Measurements from ENCODE around the gene EIF3L. TPM values are rescaled to one million over a fixed set of nuclear protein-coding genes. Genes with fewer than 3 reads are reported as not detected.
"Not testable (repeated sequence)": the region's sequence is repeated elsewhere in the genome, so short reads cannot be mapped to it uniquely, and the experiment has no call there.

EIF3L gene
- total RNA-seq, result 100 to 1,000 TPM; 553 to 834 TPM

DNA sequence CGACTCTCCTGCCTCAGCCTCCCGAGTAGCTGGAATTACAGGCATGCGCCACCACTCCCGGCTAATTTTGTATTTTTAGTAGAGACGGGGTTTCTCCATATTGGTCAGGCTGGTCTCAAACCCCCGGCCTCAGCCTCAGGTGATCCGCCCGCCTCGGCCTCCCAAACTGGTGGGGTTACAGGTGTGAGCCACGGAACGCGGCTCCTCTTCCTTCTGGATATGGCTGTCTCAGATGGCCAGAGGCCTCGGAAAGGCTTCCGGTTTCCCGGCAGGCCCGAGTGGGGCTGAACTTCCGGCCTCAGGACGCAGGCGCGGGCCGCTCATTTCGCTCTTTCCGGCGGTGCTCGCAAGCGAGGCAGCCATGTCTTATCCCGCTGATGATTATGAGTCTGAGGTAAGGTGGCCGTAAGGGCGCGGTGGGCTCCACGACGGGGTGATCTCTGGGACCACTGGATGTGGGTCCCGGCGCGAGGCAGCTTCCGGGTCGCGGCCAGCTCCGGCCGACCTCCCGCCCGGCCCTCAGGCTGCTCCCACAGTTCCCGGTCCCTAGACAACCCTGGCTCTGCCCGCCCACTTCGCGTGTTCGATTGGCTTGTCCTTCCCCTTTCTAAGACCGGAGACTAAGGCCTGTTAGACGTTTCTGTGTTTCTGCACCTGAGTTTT is at the start of gene EIF3L:
Gene EIF3L, plus strand, starts transcription at position 331 of the 663 bp plus-strand sequence. Its CDS starts 31 bp downstream, at position 362.
- Mint-ChIP-seq H3K27ac (peak within 1 kb of the TSS; percentile 99), H3K27me3 (no peaks in the 10 kb centered on the region), H3K4me1 (peaks cover 33% of the 10 kb centered on the region), H3K4me3 (peak within 1 kb of the TSS; percentile 92), H3K9me3 (no peaks in the 10 kb centered on the region), H3K36me3 (ENCODE audit: low read depth) (peaks cover 55% of the 10 kb centered on the region)
- ATAC-seq (replicated peaks), result peak; percentile 81

GRCh38 chr22:37799979-37800378 is 49.2 kb upstream of the EIF3L start:
- ATAC-seq (replicated peaks); H3K27me3 Mint-ChIP-seq; H3K4me3 Mint-ChIP-seq; H3K27ac Mint-ChIP-seq; H3K4me1 Mint-ChIP-seq; H3K36me3 Mint-ChIP-seq (ENCODE audit: low read depth); H3K9me3 Mint-ChIP-seq: not testable (repeated sequence)

- H3K27me3 Mint-ChIP-seq, result peaks cover 11% of the 10 kb centered on the region
- H3K36me3 Mint-ChIP-seq (ENCODE audit: low read depth), result no peaks in the 10 kb centered on the region
- no peak for ATAC-seq (replicated peaks)
- no peak overlapping the region for H3K27ac Mint-ChIP-seq
- no peaks in the 10 kb centered on the region for H3K9me3 Mint-ChIP-seq
- H3K4me1 Mint-ChIP-seq, result peaks cover 13% of the 10 kb centered on the region
- H3K4me3 Mint-ChIP-seq, result peak overlapping the region; percentile 78
Observed at GRCh38 chr22:37801946-37802309, 47.3 kb upstream of the EIF3L start.

DNA sequence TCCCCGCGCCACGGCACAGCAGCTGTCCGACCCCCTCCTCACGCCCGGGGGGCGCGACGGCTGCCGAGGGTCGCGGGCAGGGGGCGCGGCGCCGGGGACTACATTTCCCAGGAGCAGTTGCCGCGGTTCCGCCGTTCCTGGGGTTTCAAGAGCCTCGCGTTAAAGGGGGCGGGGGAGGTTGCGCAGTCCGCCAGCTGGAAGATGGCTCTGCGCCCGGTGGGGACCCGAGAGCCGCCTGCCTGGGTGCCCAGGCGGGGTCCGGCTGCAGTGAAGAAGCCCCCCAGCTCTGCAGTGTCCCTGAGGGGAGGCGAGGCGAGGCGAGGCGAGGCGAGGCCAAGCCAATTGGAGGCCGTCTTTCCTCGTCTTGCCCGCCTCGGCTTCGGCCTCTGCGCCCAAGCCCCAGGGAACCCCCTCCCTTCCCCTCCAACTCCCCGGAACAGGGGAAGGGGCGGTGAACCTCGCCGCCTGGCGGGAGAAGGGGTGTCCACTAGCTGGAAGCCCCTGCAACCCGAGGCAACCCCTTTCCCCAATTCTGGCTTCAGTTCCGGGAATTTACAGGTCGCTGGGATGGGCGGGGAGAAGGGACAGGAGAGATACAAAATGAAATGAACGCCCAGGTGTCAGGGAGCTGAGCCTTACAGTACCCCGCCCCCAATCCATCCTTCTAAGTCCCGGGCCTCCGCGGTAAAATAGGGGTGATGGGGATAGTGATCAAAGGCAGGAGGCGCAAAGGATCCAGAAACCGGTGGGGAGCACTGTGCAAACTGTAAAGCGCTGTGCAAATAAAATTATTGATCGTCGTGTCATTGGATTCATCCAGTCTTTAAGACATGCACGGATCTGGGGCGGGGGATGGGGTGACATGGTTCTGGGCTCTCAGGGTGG is 46.7 kb upstream of the EIF3L start:
- H3K4me3 Mint-ChIP-seq, result peak overlapping the region; percentile 78
- peaks cover 13% of the 10 kb centered on the region for H3K4me1 Mint-ChIP-seq
- no peaks in the 10 kb centered on the region for H3K36me3 Mint-ChIP-seq (ENCODE audit: low read depth)
- ATAC-seq (replicated peaks), result no peak
- H3K9me3 Mint-ChIP-seq, result no peaks in the 10 kb centered on the region
- no peak overlapping the region for H3K27ac Mint-ChIP-seq
- peaks cover 11% of the 10 kb centered on the region for H3K27me3 Mint-ChIP-seq

DNA sequence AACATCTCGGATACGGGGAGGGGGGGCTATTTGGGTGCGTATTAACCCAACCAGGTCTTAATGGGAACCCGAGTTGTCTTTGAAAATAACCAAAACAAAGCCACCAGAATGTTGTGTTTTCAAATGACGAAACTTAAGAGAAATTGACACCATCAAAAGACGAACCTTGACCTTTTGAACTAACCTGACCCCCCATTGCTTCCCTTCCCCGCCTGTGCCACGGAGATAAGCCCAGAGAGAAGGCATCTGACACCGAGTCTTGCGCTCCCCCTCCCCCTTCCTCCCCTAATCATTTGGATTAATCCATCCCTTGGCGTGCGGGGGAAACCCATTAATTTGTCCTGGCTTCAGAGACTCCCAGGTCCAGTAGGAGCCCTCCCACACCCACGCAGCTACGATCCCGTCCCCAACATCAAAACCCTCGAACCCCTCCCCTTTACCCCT is 46.0 kb upstream of the EIF3L start:
- Mint-ChIP-seq H3K27me3 (peaks cover 11% of the 10 kb centered on the region), H3K4me3 (peak overlapping the region; percentile 78), H3K9me3 (no peaks in the 10 kb centered on the region), H3K4me1 (peaks cover 13% of the 10 kb centered on the region), H3K27ac (no peak overlapping the region), H3K36me3 (ENCODE audit: low read depth) (no peaks in the 10 kb centered on the region)
- ATAC-seq (replicated peaks), result no peak

- Mint-ChIP-seq H3K36me3 (ENCODE audit: low read depth) (no peaks in the 10 kb centered on the region), H3K4me1 (peaks cover 13% of the 10 kb centered on the region), H3K27me3 (peaks cover 11% of the 10 kb centered on the region), H3K9me3 (no peaks in the 10 kb centered on the region), H3K27ac (peak overlapping the region; percentile 68), H3K4me3 (peak overlapping the region; percentile 78)
- ATAC-seq (replicated peaks), result no peak
Observed at GRCh38 chr22:37803639-37804351, 45.4 kb upstream of the EIF3L start.

GRCh38 chr22:37804352-37804880 is 44.8 kb upstream of the EIF3L start:
- ATAC-seq (replicated peaks), result no peak
- Mint-ChIP-seq H3K36me3 (ENCODE audit: low read depth) (no peaks in the 10 kb centered on the region), H3K27ac (peak overlapping the region; percentile 68), H3K9me3 (no peaks in the 10 kb centered on the region), H3K4me3 (peak overlapping the region; percentile 78), H3K27me3 (peaks cover 11% of the 10 kb centered on the region), H3K4me1 (peaks cover 13% of the 10 kb centered on the region)

- Mint-ChIP-seq H3K4me1 (peaks cover 13% of the 10 kb centered on the region), H3K27ac (peak overlapping the region; percentile 42), H3K4me3 (peak overlapping the region; percentile 78), H3K36me3 (ENCODE audit: low read depth) (no peaks in the 10 kb centered on the region), H3K27me3 (peaks cover 11% of the 10 kb centered on the region), H3K9me3 (no peaks in the 10 kb centered on the region)
- peak; percentile 60 for ATAC-seq (replicated peaks)
Observed at GRCh38 chr22:37804881-37805809, 44.1 kb upstream of the EIF3L start.

- Mint-ChIP-seq H3K4me1 (peaks cover 13% of the 10 kb centered on the region), H3K9me3 (no peaks in the 10 kb centered on the region), H3K36me3 (ENCODE audit: low read depth) (no peaks in the 10 kb centered on the region), H3K4me3 (peak overlapping the region; percentile 78), H3K27ac (no peak overlapping the region), H3K27me3 (peaks cover 11% of the 10 kb centered on the region)
- ATAC-seq (replicated peaks), result no peak
Observed at GRCh38 chr22:37805810-37806277, 43.4 kb upstream of the EIF3L start.

DNA sequence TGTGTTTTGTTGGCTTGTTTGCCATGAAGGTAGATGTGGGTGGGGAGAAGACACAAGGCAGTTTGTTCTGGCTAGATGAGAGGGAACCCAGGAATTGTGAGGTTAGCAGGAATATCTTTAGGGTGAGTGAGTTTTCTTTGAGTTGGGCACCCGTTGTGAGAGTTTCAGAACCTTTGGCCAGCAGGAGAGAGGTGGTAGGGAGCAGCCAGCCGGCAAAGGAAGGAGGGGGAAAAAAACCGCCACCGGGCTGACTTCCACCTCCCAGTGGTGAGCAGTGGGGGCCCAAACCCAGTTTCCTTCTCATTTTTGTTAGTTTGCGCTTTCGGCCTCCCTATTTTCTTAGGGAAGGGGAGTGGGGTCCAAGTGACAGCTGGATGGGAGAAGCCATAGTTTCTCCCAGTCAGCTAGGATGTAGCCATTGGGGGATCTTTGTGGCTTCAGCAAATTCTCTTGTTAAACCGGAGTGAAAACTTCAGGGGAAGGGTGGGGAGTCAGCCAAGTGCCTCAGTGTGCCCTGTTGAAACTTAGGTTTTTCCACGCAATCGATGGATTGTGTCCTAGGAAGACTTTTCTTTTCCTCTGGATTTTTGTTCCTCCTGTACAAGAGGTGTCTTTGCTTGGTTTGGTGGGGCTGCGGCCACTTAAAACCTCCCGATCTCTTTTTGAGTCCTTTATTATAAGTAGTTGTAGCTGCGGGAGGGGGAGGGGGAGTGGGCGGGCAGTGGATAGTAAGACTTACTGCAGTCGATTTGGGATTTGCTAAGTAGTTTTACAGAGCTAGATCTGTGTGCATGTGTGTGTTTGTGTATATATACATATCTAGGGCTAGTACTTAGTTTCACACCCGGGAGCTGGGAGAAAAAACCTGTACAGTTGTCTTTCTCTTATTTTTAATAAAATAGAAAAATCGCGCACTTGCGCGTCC is 42.5 kb upstream of the EIF3L start:
- Mint-ChIP-seq H3K4me3 (peak overlapping the region; percentile 78), H3K9me3 (no peaks in the 10 kb centered on the region), H3K27ac (no peak overlapping the region), H3K27me3 (peaks cover 11% of the 10 kb centered on the region), H3K36me3 (ENCODE audit: low read depth) (no peaks in the 10 kb centered on the region), H3K4me1 (peaks cover 13% of the 10 kb centered on the region)
- ATAC-seq (replicated peaks), result no peak

DNA sequence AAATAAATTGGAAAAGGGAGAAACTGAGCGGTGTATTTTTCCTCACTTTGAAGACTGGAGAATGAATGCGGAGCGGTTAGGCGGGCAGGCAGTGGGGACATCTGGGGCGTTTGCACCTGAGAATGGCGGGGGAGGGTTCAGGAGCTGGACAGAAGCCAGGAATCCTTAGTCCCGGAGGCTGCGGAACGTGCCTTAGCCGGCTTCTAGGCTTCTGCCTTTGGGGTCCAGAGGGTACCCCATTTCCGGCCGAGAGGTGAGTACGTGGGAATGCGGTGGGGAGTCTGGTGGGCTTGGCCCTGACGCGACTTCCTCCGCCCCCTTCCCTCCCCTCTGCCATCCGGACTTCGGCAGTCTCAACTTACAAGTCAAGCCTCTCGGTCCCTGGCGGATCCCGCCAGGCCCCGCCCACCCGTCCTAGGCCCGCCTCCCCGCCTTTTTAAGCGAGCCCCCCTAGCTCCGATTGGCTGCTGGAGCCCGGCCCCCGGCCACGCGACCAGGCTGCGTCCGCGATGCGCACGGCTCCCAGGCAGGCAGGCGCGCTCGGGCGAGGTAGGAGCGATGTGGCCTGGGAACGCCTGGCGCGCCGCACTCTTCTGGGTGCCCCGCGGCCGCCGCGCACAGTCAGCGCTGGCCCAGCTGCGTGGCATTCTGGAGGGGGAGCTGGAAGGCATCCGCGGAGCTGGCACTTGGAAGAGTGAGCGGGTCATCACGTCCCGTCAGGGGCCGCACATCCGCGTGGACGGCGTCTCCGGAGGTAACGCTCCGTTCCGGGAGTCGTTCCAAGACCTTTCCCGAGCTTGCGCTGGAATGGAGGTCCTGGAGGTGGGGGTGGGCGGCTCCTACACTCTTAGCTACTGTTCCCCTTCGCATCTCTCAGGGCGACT is 41.6 kb upstream of the EIF3L start, which contains the start of gene GCAT:
Gene GCAT, plus strand, starts transcription at position 525 of the 884 bp plus-strand sequence. Its CDS starts 34 bp downstream, at position 559.
- H3K4me1 Mint-ChIP-seq, result peaks cover 12% of the 10 kb centered on the region
- peak; percentile 97 for ATAC-seq (replicated peaks)
- H3K36me3 Mint-ChIP-seq (ENCODE audit: low read depth), result no peaks in the 10 kb centered on the region
- H3K27me3 Mint-ChIP-seq, result peaks cover 11% of the 10 kb centered on the region
- no peak within 1 kb of the TSS for H3K27ac Mint-ChIP-seq
- H3K9me3 Mint-ChIP-seq, result no peaks in the 10 kb centered on the region
- H3K4me3 Mint-ChIP-seq, result peak within 1 kb of the TSS; percentile 78

GRCh38 chr22:37808294-37808657 is 40.9 kb upstream of the EIF3L start:
- H3K27ac Mint-ChIP-seq, result no peak overlapping the region
- peak overlapping the region; percentile 78 for H3K4me3 Mint-ChIP-seq
- H3K27me3 Mint-ChIP-seq, result peaks cover 11% of the 10 kb centered on the region
- no peak for ATAC-seq (replicated peaks)
- peaks cover 6% of the 10 kb centered on the region for H3K4me1 Mint-ChIP-seq
- no peaks in the 10 kb centered on the region for H3K36me3 Mint-ChIP-seq (ENCODE audit: low read depth)
- H3K9me3 Mint-ChIP-seq, result no peaks in the 10 kb centered on the region
